ENCODE measurements around the gene IL22RA1.

Gene IL22RA1

DNA sequence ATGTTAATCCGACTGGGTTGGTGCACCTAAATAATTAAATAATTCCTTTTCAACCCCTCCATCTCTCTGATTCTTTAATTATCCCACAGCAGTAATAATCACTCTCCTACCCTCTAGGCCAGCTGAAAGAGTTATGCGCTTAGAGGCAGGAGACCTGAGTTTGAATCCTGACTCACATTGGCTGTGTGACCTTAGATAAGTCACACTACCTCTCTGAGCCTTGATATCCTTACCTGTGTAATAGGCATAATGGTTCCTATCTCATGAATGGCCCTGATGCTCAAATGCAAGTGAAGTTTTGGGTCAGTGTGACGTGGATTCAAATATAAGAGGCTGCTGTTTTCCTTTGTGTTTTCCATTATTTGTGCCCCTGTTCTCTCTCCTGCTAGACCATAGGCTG is 39.1 kb downstream of the IL22RA1 start:
- H3K4me3 ChIP-seq = no peak overlapping the region
- intact Hi-C loops (cut with DNase I; ENCODE audit: low total_unique reads) = no loop called here
- TF ChIP-seq, protein P1, sequence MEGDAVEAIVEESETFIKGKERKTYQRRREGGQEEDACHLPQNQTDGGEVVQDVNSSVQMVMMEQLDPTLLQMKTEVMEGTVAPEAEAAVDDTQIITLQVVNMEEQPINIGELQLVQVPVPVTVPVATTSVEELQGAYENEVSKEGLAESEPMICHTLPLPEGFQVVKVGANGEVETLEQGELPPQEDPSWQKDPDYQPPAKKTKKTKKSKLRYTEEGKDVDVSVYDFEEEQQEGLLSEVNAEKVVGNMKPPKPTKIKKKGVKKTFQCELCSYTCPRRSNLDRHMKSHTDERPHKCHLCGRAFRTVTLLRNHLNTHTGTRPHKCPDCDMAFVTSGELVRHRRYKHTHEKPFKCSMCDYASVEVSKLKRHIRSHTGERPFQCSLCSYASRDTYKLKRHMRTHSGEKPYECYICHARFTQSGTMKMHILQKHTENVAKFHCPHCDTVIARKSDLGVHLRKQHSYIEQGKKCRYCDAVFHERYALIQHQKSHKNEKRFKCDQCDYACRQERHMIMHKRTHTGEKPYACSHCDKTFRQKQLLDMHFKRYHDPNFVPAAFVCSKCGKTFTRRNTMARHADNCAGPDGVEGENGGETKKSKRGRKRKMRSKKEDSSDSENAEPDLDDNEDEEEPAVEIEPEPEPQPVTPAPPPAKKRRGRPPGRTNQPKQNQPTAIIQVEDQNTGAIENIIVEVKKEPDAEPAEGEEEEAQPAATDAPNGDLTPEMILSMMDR (IDR thresholded peaks at IDR 0.05) = no peak
- no peak for DNase-seq
- H3K36me3 ChIP-seq = no peaks in the 10 kb centered on the region
- H3K27me3 ChIP-seq = no peaks in the 10 kb centered on the region
- H3K9me3 ChIP-seq = no peaks in the 10 kb centered on the region
- H3K27ac ChIP-seq = no peak overlapping the region
- peaks cover 0 to 24% (median 18%) of the 10 kb centered on the region in 4 donors for H3K4me1 ChIP-seq

DNA sequence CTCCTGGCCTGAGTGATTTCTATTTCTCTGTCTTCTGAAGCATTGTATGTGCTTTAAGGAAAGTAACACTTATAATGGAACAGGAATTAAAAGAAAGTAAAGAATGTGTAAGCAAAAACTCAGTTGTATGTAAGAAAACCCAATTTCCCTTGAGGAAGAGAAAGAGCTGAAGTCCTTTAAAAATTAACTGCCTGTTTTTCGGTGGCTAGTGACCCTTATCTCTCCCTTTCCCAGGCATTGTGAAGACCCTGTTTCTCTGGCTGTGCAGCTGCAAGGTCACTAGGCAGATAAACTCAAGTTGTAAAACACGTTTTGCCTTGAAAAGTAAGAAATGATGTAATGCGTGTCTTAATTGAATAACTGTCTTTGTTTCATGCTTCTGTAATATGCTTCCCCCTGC is 39.5 kb downstream of the IL22RA1 start:
- Histone ChIP-seq H3K4me3 (no peak overlapping the region), H3K27me3 (no peaks in the 10 kb centered on the region), H3K4me1 (peaks cover 0 to 20% (median 18%) of the 10 kb centered on the region in 4 donors), H3K9me3 (no peaks in the 10 kb centered on the region), H3K36me3 (no peaks in the 10 kb centered on the region), H3K27ac (peak overlapping the region in 1 of 2 donors; percentile 21)
- intact Hi-C loops (cut with DNase I; ENCODE audit: low total_unique reads) = no loop called here
- no peak for DNase-seq
- TF ChIP-seq, protein P1 (IDR thresholded peaks at IDR 0.05) = no peak

DNA sequence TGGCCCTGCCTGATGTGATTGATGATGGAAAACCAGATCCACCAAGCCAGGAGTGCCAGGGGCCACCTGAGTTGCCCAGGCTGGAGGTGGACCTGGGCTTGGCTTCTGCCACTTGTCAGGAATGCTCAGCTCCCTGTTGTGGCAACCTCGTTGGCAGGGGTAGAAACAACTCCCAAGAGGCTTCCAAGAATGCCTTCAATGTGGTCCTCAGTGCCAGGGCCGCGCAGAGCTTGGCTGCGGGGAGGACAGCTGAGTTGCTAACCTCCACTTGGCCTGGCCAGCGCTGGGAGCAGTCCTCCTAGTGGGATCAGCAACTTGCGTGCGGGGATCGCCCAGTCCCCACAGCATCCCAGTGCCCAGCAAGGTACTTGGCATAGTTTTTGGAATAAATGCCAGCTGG is 40.0 kb downstream of the IL22RA1 start:
- peak overlapping the region in 1 of 2 donors; percentile 21 for H3K27ac ChIP-seq
- TF ChIP-seq, protein P1 (IDR thresholded peaks at IDR 0.05) = no peak
- intact Hi-C loops (cut with DNase I; ENCODE audit: low total_unique reads) = no loop called here
- H3K27me3 ChIP-seq = no peaks in the 10 kb centered on the region
- peak in 1 of 2 donors; percentile 74 for DNase-seq
- no peaks in the 10 kb centered on the region for H3K36me3 ChIP-seq
- no peak overlapping the region for H3K4me3 ChIP-seq
- no peaks in the 10 kb centered on the region for H3K9me3 ChIP-seq
- H3K4me1 ChIP-seq = peaks cover 0 to 20% (median 17%) of the 10 kb centered on the region in 4 donors

GRCh38 chr1:24101796-24102586 is 40.9 kb downstream of the IL22RA1 start:
- TF ChIP-seq, protein P1 (IDR thresholded peaks at IDR 0.05) = no peak
- H3K4me3 ChIP-seq = no peak overlapping the region
- intact Hi-C loops (cut with DNase I; ENCODE audit: low total_unique reads) = no loop called here
- no peaks in the 10 kb centered on the region for H3K9me3 ChIP-seq
- H3K36me3 ChIP-seq = no peaks in the 10 kb centered on the region
- peak overlapping the region in 1 of 2 donors; percentile 21 for H3K27ac ChIP-seq
- DNase-seq = no peak
- no peaks in the 10 kb centered on the region for H3K27me3 ChIP-seq
- peaks cover 0 to 20% (median 17%) of the 10 kb centered on the region in 4 donors for H3K4me1 ChIP-seq

DNA sequence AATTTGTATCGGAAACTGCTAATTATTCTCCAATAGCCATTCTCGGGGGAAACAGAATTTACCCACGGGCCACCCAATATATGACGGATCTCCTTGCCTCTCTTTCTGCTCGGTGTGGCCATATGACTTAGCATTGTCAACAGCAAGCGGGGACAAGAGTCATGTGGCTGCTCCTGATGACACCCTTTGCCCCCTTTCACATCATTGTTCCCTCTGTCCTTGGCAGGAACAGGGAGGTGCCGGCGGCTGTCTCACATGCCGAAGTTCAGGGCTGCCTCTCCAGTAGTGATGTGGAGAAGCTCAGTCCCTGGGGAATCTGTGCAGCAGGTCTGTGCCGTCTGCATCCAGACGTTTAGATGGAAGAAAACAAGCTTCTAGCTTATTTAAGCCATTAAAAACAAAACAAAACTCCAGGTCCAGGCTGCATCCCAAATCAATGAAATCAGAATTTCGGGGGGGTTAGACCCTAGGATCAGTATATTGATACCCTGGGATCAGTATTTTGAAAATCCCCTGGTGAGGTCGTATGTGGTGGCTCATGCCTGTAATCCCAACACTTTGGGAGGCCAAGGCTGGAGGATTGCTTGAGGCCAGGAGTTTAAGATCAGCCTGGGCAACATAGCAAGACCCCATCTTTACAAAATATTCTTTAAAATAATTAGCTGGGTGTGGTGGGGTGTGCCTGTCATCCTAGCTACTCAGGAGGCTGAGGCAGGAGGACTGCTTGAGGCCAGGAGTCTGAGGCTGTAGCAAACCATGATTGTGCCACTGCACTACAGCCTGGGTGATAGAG is 41.8 kb downstream of the IL22RA1 start:
- H3K27ac ChIP-seq = no peak overlapping the region
- H3K36me3 ChIP-seq = no peaks in the 10 kb centered on the region
- H3K4me3 ChIP-seq = no peak overlapping the region
- intact Hi-C loops (cut with DNase I; ENCODE audit: low total_unique reads) = no loop called here
- no peak for DNase-seq
- no peaks in the 10 kb centered on the region for H3K9me3 ChIP-seq
- TF ChIP-seq, protein P1 (IDR thresholded peaks at IDR 0.05) = no peak
- peaks cover 0 to 20% (median 17%) of the 10 kb centered on the region in 4 donors for H3K4me1 ChIP-seq
- no peaks in the 10 kb centered on the region for H3K27me3 ChIP-seq

Measured in tibial artery (tissue), 4 donors.